Astrocyte (in vitro differentiated cells and primary cell): Measurements from ENCODE around the gene CRYGN. TPM values are rescaled to one million over a fixed set of nuclear protein-coding genes. Genes with fewer than 3 reads are reported as not detected.

Experiments used
- DNase-seq: peaks from one replicate; pipeline ENCODE4 v3.0.0-alpha.2; 2010; ENCODE audit warnings: low read depth
- FAIRE-seq: peaks from 2 replicates; lab custom pipeline; 2011; peaks lifted over from hg19 to GRCh38; lab: Jason Lieb, UNC
- H2AFZ ChIP-seq: 2 replicates; pipeline ENCODE4 v1.6.0; 2012; ENCODE audit warnings: low read depth, low read length, inconsistent platforms
- H3K27ac ChIP-seq: 2 replicates; pipeline ENCODE4 v1.5.1; 2011; ENCODE audit warnings: low read depth, low read length, inconsistent platforms
- H3K27me3 ChIP-seq: 2 replicates; pipeline ENCODE4 v1.6.0; 2011; ENCODE audit warnings: low read length, inconsistent platforms; ENCODE audit not compliant: insufficient read depth
- H3K36me3 ChIP-seq: 2 replicates; pipeline ENCODE4 v1.5.1; 2011; ENCODE audit warnings: low read length, inconsistent platforms; ENCODE audit not compliant: insufficient read depth
- H3K4me1 ChIP-seq: 2 replicates; pipeline ENCODE4 v1.5.1; 2011; ENCODE audit warnings: low read length, inconsistent platforms; ENCODE audit not compliant: insufficient read depth
- H3K4me2 ChIP-seq: 2 replicates; pipeline ENCODE4 v1.6.0; 2012; ENCODE audit warnings: low read length, inconsistent platforms
- H3K4me3 ChIP-seq: 2 replicates; pipeline ENCODE4 v1.5.1; 2011; ENCODE audit warnings: low read depth, mild to moderate bottlenecking, low read length, inconsistent platforms; ENCODE audit not compliant: insufficient read depth
- H3K79me2 ChIP-seq: 2 replicates; pipeline ENCODE4 v1.6.0; 2012; ENCODE audit warnings: mild to moderate bottlenecking, low read length, inconsistent platforms; ENCODE audit not compliant: insufficient read depth
- H3K9ac ChIP-seq: 2 replicates; pipeline ENCODE4 v1.6.0; 2012; ENCODE audit warnings: mild to moderate bottlenecking, low read length, inconsistent platforms
- H3K9me3 ChIP-seq: 2 replicates; pipeline ENCODE4 v1.5.1; 2012; ENCODE audit warnings: low read depth, mild to moderate bottlenecking, low read length, inconsistent platforms; ENCODE audit not compliant: insufficient read depth
- H4K20me1 ChIP-seq: 2 replicates; pipeline ENCODE4 v1.6.0; 2012; ENCODE audit warnings: low read length, inconsistent platforms; ENCODE audit not compliant: insufficient read depth
- H3K27ac Mint-ChIP-seq: one replicate; pipeline ENCODE4 v1.8.0; 2021; ENCODE audit warnings: mild to moderate bottlenecking, mixed read lengths; ENCODE audit not compliant: unreplicated experiment
- H3K27me3 Mint-ChIP-seq: one replicate; pipeline ENCODE4 v1.8.0; 2021; ENCODE audit warnings: low read depth, mixed read lengths; ENCODE audit not compliant: unreplicated experiment
- H3K36me3 Mint-ChIP-seq: one replicate; pipeline ENCODE4 v1.8.0; 2021; ENCODE audit warnings: low read depth, mixed read lengths; ENCODE audit not compliant: unreplicated experiment
- H3K4me1 Mint-ChIP-seq: one replicate; pipeline ENCODE4 v1.8.0; 2021; ENCODE audit warnings: low read depth, mixed read lengths; ENCODE audit not compliant: unreplicated experiment
- H3K4me3 Mint-ChIP-seq: one replicate; pipeline ENCODE4 v1.8.0; 2021; ENCODE audit warnings: mild to moderate bottlenecking, moderate library complexity, mixed read lengths; ENCODE audit not compliant: unreplicated experiment
- H3K9me3 Mint-ChIP-seq: one replicate; pipeline ENCODE4 v1.8.0; 2021; ENCODE audit warnings: mild to moderate bottlenecking, mixed read lengths; ENCODE audit not compliant: unreplicated experiment
- EZH2 ChIP-seq: IDR thresholded peaks from 2 replicates; pipeline ENCODE4 v1.6.1; 2012; ENCODE audit warnings: mild to moderate bottlenecking, low read length, inconsistent platforms; ENCODE audit not compliant: insufficient read depth
- total RNA-seq: library from RNA; stranded (reverse); gene quantifications from 2 replicates; pipeline ENCODE4 v1.2.1, GENCODE V29; 2021
- TF ChIP-seq, protein P1 (sequence below): IDR thresholded peaks from 2 replicates; pipeline ENCODE4 v1.5.1; 2011; ENCODE audit warnings: low read depth, mild to moderate bottlenecking, inconsistent platforms, low read length, moderate library complexity; ENCODE audit not compliant: insufficient read depth

CRYGN gene
- total RNA-seq, 1 donor from 2014 or later = not detected

GRCh38 chr7:151397026-151397425, 42.9 kb downstream of the CRYGN start:
- H3K27me3 ChIP-seq = peaks cover 14% of the 10 kb centered on the region
- H3K9ac ChIP-seq = no peak overlapping the region
- no peaks in the 10 kb centered on the region for H3K4me1 ChIP-seq
- Mint-ChIP-seq H3K27ac (no peak overlapping the region), H3K4me1 (peaks cover 6% of the 10 kb centered on the region), H3K36me3 (no peaks in the 10 kb centered on the region), H3K27me3 (peaks cover 52% of the 10 kb centered on the region), H3K4me3 (no peak overlapping the region), H3K9me3 (peaks cover 2% of the 10 kb centered on the region)
- H3K36me3 ChIP-seq = no peaks in the 10 kb centered on the region
- H3K79me2 ChIP-seq = no peaks in the 10 kb centered on the region
- TF ChIP-seq EZH2 = no peak
- TF ChIP-seq, protein P1, sequence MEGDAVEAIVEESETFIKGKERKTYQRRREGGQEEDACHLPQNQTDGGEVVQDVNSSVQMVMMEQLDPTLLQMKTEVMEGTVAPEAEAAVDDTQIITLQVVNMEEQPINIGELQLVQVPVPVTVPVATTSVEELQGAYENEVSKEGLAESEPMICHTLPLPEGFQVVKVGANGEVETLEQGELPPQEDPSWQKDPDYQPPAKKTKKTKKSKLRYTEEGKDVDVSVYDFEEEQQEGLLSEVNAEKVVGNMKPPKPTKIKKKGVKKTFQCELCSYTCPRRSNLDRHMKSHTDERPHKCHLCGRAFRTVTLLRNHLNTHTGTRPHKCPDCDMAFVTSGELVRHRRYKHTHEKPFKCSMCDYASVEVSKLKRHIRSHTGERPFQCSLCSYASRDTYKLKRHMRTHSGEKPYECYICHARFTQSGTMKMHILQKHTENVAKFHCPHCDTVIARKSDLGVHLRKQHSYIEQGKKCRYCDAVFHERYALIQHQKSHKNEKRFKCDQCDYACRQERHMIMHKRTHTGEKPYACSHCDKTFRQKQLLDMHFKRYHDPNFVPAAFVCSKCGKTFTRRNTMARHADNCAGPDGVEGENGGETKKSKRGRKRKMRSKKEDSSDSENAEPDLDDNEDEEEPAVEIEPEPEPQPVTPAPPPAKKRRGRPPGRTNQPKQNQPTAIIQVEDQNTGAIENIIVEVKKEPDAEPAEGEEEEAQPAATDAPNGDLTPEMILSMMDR = no peak
- FAIRE-seq = no peak
- DNase-seq = no peak
- H4K20me1 ChIP-seq = no peaks in the 10 kb centered on the region
- H3K27ac ChIP-seq = no peak overlapping the region
- no peaks in the 10 kb centered on the region for H3K9me3 ChIP-seq
- no peak overlapping the region for H3K4me3 ChIP-seq
- no peak overlapping the region for H2AFZ ChIP-seq
- H3K4me2 ChIP-seq = no peak overlapping the region

- Mint-ChIP-seq H3K4me3 (no peak overlapping the region), H3K27ac (no peak overlapping the region), H3K27me3 (peaks cover 49% of the 10 kb centered on the region), H3K36me3 (no peaks in the 10 kb centered on the region), H3K4me1 (peaks cover 6% of the 10 kb centered on the region), H3K9me3 (peaks cover under 1% of the 10 kb centered on the region)
- no peak overlapping the region for H3K27ac ChIP-seq
- no peaks in the 10 kb centered on the region for H4K20me1 ChIP-seq
- no peaks in the 10 kb centered on the region for H3K36me3 ChIP-seq
- H3K4me3 ChIP-seq = no peak overlapping the region
- FAIRE-seq (no peak), DNase-seq (no peak)
- H2AFZ ChIP-seq = no peak overlapping the region
- no peaks in the 10 kb centered on the region for H3K4me1 ChIP-seq
- H3K4me2 ChIP-seq = no peak overlapping the region
- H3K79me2 ChIP-seq = no peaks in the 10 kb centered on the region
- no peaks in the 10 kb centered on the region for H3K9me3 ChIP-seq
- H3K9ac ChIP-seq = no peak overlapping the region
- no peak for TF ChIP-seq EZH2
- TF ChIP-seq, protein P1 = no peak
- peaks cover 14% of the 10 kb centered on the region for H3K27me3 ChIP-seq
These were observed 43.5 kb downstream of the CRYGN start for GRCh38 chr7:151396328-151396970.

DNA sequence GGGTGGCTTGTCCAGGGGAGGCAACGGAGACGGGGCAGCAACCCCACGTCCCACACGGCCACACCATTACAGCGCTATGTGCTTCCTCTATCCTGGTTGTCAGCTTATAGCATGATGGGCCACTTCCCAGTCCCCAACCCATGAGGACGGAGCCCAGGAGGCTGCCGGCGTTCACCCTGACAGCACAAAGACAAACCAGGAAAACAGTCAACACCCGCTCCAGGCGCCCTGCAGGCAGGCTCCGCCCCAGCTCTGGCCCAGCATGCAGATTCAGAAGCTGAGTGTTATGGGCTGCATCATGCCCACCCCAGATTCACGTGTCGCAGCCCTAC, 44.9 kb downstream of the CRYGN start:
- H3K9ac ChIP-seq = no peak overlapping the region
- H4K20me1 ChIP-seq = no peaks in the 10 kb centered on the region
- H3K36me3 ChIP-seq = no peaks in the 10 kb centered on the region
- Mint-ChIP-seq H3K27me3 (peaks cover 47% of the 10 kb centered on the region), H3K4me3 (no peak overlapping the region), H3K36me3 (no peaks in the 10 kb centered on the region), H3K4me1 (peaks cover 6% of the 10 kb centered on the region), H3K9me3 (no peaks in the 10 kb centered on the region), H3K27ac (no peak overlapping the region)
- H2AFZ ChIP-seq = no peak overlapping the region
- peaks cover 7% of the 10 kb centered on the region for H3K27me3 ChIP-seq
- no peaks in the 10 kb centered on the region for H3K9me3 ChIP-seq
- TF ChIP-seq, protein P1 = no peak
- no peak for TF ChIP-seq EZH2
- no peak overlapping the region for H3K4me2 ChIP-seq
- FAIRE-seq (no peak), DNase-seq (no peak)
- H3K4me3 ChIP-seq = no peak overlapping the region
- no peaks in the 10 kb centered on the region for H3K79me2 ChIP-seq
- H3K4me1 ChIP-seq = no peaks in the 10 kb centered on the region
- H3K27ac ChIP-seq = no peak overlapping the region
